SW480 (cell line): ENCODE measurements around the gene DLG1.
"Not testable (repeated sequence)": the region's sequence is repeated elsewhere in the genome, so short reads cannot be mapped to it uniquely, and the experiment has no call there.

ENCODE experiments used
- DNase-seq: peaks from one replicate; pipeline ENCODE4 v3.0.0-alpha.2; 2016; ENCODE audit warnings: low spot score

Gene DLG1

GRCh38 chr3:197289726-197290125 is 8.7 kb downstream of the DLG1 start:
- no peak for DNase-seq

- no peak for DNase-seq
These were observed 11.7 kb downstream of the DLG1 start for GRCh38 chr3:197286678-197287077.

GRCh38 chr3:197285557-197285956 is 12.9 kb downstream of the DLG1 start:
- DNase-seq = no peak

GRCh38 chr3:197283045-197283444 is 15.4 kb downstream of the DLG1 start:
- DNase-seq = no peak

DNA sequence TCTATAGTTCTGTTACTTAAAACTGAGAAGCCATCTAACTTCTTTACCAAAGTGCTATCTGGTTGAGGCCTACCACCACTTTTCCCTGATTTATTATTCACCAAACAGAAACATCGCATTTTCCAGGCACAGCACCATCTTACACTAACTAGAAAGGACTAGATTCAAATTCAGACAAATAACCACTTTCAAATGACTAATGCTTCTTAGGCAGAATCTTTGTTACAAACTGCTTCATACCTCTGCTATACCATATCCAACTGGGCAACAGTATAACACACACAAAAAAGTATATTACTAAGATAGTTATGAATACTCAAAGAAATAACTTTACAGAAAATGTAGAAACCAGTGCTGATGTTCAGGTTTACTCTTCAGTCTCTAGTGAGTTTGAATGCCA is 16.6 kb downstream of the DLG1 start:
- DNase-seq = no peak

DNA sequence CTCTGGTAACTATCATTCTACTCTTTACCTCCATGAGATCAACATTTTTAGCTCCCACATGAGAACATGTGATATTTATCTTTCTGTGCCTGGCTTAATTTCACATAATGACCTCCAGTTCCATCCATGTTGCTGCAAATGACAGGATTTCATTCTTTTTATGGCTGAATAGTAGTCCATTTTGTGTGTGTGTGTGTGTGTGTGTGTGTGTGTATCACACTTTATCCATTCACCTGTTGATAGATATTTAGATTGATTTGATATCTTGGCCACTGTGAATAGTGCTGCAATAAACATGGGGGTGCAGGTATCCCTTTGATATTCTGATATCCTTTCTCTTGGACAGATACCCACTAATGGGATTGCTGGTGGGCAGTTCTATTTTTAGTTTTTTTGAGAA is 18.3 kb downstream of the DLG1 start:
- DNase-seq = no peak

DNA sequence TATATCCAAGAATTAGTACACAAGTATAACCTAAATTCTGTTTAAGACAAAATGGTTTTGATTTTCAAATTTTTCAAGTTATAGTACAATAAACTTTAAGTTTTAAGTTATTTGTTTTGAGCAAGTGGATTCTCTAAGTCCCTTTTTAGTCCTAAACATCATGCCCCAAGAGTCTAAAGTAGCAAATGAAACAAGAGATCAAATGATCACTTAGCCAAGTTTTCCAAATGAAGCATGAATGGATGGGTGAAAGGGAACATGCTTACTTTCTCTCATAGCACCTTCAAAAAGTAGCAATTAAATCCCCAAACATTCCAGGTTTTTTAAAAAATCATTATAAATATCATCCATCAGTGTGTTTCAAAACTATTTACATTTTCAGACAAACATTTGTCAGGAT is 19.5 kb downstream of the DLG1 start:
- no peak for DNase-seq

GRCh38 chr3:197276808-197277207 is 21.6 kb downstream of the DLG1 start:
- not testable (repeated sequence) for DNase-seq

DNA sequence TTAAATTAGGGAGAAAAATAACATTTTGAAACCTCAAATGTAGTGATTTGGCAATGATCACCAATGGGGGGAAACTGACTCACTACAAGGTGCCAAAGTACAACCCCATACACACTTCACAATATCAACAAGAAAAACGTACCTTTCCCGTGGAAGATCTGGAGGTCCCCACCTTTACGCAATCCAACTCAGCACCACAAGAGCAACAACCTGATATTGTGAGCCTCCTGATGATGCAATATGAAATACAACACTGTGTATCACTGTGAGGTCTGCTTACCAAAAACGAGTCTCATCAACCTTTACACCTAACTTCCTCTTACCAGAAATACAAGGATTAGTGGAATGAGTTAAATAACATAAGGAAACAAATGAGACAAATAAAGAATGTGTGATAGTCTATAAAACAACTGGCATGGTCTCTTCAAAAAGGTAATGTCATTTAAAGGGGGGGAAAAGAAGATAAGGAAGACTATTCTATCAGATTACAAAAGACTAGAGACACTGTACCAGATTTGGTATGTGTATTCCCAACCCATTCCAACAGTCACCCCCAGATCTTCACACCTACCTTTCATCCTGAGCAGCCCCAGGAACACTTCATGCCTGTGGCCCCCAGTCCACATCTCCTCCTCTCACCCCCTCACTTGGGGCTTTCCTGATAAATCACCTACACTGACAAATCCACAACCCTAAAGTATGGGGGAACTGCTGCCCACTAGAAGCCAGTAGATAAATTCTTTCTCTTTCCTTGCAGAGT is 27.7 kb downstream of the DLG1 start:
- DNase-seq = no peak

DNA sequence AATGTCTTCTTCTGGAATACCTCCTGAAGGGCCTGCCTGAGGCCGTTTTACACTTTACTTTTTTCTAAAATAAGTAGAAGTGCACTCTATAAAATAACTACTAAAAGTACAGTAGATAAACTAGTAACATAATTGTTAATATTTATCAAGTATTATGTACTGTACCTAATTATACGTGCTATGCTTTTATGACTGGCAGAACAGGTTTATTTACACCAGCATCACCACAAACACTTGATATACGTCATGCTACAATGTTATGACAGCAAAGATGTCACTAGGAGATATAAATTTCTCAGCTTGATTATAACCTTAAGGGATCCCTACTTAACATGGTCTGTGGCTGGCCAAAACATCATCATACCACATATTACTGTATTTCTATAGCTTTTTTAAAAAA is 29.4 kb downstream of the DLG1 start:
- no peak for DNase-seq

- DNase-seq = no peak
These were observed 30.1 kb downstream of the DLG1 start for GRCh38 chr3:197268294-197268693.

GRCh38 chr3:197266331-197266730 is 32.1 kb downstream of the DLG1 start:
- DNase-seq = no peak

DNA sequence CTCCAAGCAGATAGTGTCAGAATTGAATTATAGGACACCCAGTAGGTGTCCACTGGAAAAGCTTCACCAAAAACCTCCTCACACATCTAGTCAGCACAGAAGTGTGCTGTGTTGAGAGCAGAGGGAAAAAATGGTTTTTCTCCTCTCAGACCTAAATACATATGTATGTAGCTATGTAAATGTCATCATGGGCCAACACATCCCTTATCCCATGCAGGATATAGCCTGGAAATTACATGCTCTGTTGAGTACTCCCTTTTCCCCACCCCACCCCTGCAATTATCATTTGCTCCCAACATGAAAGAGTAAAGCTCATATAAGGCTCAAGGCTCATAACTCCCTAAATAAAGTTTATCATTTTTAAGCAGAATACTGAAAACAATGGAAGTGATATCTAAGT is 35.7 kb downstream of the DLG1 start:
- no peak for DNase-seq

- DNase-seq = no peak
These were observed 37.3 kb downstream of the DLG1 start for GRCh38 chr3:197261164-197261509.

GRCh38 chr3:197260491-197261163 is 37.8 kb downstream of the DLG1 start:
- DNase-seq = no peak

DNA sequence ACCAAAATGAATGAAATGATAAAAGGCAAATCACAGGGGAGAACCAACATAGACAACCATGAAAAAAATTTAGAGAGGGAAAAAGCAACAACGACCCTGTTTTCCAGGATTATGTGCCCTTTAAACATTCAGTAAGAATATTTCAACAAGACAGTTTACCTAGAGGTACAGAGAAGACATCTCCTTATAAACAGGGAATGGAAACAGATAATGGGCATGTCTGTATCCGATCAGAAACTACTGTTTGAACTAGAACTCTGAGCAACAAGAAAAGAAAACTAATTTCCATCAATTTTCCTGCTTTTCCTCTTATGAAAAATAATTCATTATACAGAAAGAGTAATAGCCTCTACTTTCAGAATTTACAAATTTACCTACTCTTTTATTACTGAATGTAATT is 39.3 kb downstream of the DLG1 start:
- DNase-seq = no peak

- no peak for DNase-seq
These were observed 40.1 kb downstream of the DLG1 start for GRCh38 chr3:197258168-197258755.

DNA sequence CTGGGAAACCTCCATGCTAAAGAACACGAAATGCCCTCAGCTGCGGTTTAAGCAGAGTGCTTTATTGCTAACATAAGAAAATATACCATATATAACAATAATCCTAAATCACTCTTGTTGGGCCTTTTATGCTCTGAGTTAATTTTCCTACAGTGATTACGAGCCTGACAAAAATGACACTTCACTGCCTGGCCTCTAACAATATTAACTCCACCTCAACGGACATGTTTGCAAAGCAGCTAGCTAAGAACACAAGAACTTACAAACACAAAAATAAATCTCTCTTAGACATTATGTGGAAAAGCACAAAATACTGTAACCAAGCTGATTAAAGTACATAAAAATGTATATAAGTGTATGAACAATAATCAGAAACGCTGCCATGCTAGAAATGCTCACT is 40.7 kb downstream of the DLG1 start:
- no peak for DNase-seq

DNA sequence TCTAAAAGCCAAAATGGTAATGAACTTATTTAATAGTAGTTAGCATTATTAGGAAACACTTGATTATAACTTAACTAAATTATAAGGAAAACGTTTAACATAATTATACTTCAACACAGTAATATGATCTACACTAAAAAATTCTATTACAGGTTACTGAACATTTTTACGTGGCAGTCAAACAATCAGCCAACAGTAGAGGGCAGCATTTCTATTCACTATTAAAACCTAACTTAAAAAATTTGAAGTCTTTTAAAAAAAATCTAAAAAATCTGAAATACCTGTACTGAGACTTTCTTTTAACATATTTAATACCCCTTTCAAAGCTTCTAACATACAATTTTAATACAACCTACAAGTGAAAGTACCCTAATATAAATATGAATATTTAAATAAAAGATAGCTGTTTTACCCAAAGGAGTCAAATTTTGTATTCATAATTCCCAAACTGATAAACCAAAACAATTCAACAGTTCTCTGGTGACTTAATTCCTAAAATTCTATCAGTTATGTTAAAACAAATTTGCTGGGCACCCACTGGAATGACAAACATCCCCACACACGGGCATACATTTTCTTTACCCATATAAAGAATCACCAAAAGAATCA is 41.5 kb downstream of the DLG1 start:
- DNase-seq = peak; percentile 45

DNA sequence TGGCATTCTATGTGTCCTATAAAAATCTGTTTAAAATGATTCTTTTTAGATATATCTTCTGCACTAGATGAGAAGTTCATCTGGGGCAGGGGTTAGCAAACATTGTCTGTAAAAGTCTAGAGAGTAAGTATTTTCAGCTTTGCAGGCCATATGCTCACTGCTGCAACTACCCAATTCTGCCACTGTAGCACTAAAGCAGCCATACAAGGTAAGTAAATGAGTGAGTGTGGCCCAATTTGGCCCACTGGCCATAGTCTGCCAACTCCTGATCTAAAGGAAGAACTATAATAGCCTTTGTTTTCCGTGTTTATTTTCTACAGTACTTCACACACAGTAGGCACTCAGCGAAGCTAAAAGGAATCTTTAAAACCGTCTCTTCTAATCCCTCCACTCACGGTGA is 42.3 kb downstream of the DLG1 start:
- DNase-seq = no peak

DNA sequence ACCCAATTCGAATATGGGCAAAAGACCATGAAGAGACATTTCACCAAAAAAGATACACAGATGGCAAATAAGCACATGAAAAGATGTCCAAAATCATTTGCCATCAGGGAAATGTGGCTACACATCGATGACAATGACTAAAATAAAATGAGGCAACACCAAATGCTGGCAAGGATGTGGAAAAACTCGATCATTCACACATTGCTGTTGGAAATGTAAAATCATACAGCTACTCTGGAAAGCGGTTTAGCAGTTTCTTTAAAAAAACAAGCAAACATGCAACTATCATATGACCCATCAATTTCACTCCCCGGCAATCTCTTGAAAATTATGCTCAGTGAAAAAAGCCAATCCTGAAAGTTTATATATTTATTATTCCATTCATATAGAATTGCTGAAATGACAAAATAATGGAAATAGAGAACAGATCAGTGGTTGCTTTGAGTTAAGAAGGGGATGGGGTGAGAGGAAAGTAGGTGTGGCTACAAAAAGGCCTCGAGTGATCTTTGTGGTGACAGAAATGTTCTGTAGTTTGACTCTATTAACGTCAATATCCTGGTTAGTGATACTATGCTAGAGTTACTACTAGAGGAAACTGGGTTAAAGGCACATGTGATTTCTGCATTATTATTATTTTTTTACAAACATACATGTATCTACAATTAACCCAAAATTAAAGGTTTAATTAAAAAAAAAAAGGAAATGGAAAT is 45.0 kb downstream of the DLG1 start:
- DNase-seq = no peak

DNA sequence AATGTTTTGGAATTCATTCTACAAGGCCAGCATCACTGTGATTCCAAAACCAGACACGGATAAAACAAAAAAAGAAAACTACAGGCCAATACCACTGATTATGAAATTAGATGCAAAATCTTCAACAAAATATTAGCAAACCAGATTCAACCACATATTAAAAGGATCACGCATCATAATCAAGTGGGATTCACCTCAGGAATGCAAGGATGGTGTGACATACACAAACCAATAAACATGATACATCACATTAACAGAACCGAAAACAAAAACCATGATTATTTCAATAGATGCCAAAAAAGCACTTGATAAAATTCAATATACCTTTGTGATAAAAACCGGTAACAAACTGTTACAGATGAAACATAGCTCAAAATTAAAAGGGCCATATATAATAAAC is 48.9 kb downstream of the DLG1 start:
- DNase-seq = no peak

DNA sequence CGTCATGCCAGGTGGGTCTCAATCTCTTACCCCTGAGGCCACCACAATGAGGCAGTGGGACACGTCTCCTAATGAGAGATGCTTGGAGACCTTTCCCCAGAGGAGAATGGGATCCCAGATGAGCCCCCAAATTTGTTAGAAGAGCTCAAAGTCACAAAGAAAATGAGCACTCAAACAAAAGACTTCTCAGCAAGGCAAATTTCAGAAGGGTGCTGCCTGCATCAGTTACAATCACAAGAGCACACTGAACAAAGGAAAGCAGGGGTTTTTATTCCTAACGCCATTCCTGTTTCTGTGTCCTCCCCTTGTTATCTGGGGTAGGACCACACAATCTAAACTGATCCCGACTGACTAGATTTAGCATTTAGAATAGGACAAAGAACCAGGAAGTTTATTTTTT is 50.1 kb downstream of the DLG1 start:
- no peak for DNase-seq
